Endothelial cell of umbilical vein (primary cell): ENCODE data around the gene PLEKHA8. TPM values are rescaled to one million over a fixed set of nuclear protein-coding genes. Genes with fewer than 3 reads are reported as not detected.

Experiments
- BruUV-seq: library from RNA; stranded (reverse); fragments of 400-500 nt; replicated peaks from 2 replicates; lab custom pipeline; 2021; lab: Mats Ljungman, UMichigan
- CTCF ChIA-PET: fragments of 300-600, 350-600 bp; sonication (Branson Sonifier 250); formaldehyde crosslinking; loops from one replicate; lab custom pipeline; 2021; ENCODE audit warnings: antibody characterized with exemption, inconsistent platforms; lab: Charles Lee
- POLR2A ChIA-PET: fragments of 300-600, 350-600 bp; sonication (Branson Sonifier 250); formaldehyde crosslinking; loops from one replicate; lab custom pipeline; 2021; ENCODE audit warnings: antibody characterized with exemption, inconsistent platforms; lab: Charles Lee
- DNase-seq: peaks from one replicate; pipeline ENCODE4 v3.0.0-alpha.2; 2011; ENCODE audit warnings: low read depth, low spot score
- FAIRE-seq: peaks from 2 replicates; lab custom pipeline; 2011; peaks lifted over from hg19 to GRCh38; lab: Jason Lieb, UNC
- H2AFZ ChIP-seq: 2 replicates; pipeline ENCODE4 v1.6.0; 2012; ENCODE audit warnings: low read depth, low read length, control low read depth, inconsistent platforms
- H3K27ac ChIP-seq: 2 replicates; pipeline ENCODE4 v1.5.1; 2011; ENCODE audit warnings: low read depth, mild to moderate bottlenecking, control low read depth, low read length, moderate library complexity; ENCODE audit not compliant: insufficient read depth
- H3K27me3 ChIP-seq, 2 experiments: 2 replicates each; pipeline versions ENCODE4 v1.6.0 to v1.6.1; 2011; ENCODE audit warnings: low read length in 2 of 2, mixed read lengths in 1 of 2; ENCODE audit not compliant: control insufficient read depth in 2 of 2, insufficient read depth in 2 of 2
- H3K36me3 ChIP-seq, 2 experiments: 2 replicates in 1 of 2; 3 replicates in 1 of 2; pipeline ENCODE4 v1.5.1; 2011; ENCODE audit warnings: low read length in 2 of 2, mild to moderate bottlenecking in 1 of 2, moderate library complexity in 1 of 2; ENCODE audit not compliant: control insufficient read depth in 2 of 2, insufficient read depth in 2 of 2; ENCODE audit errors: extremely low read depth in 1 of 2
- H3K4me1 ChIP-seq: 3 replicates; pipeline ENCODE4 v1.5.1; 2011; ENCODE audit warnings: mild to moderate bottlenecking, low read length; ENCODE audit not compliant: control insufficient read depth, insufficient read depth; ENCODE audit errors: extremely low read depth
- H3K4me2 ChIP-seq: 2 replicates; pipeline ENCODE4 v1.6.1; 2011; ENCODE audit warnings: low read length, control low read depth, mixed read lengths; ENCODE audit not compliant: insufficient read depth
- H3K4me3 ChIP-seq, 3 experiments: fragments of 200-600 bp in 1 of 3; sonication (generic), shearing (Covaris generic) in 1 of 3; replicated peaks in 1 of 3; 2 replicates each; pipeline ENCODE4 v1.5.1; 2011 to 2016; ENCODE audit warnings: control low read depth in 3 of 3, low read length in 3 of 3, mild to moderate bottlenecking in 2 of 3, inconsistent platforms in 1 of 3, low read depth in 1 of 3, moderate library complexity in 1 of 3; ENCODE audit not compliant: insufficient read depth in 1 of 3
- H3K79me2 ChIP-seq: 2 replicates; pipeline ENCODE4 v1.6.0; 2012; ENCODE audit warnings: low read length, inconsistent platforms; ENCODE audit not compliant: control insufficient read depth, insufficient read depth
- H3K9ac ChIP-seq: replicated peaks from 2 replicates; pipeline ENCODE3; 2011; ENCODE audit warnings: low read length, control low read depth; ENCODE audit not compliant: insufficient read depth; ENCODE audit errors: extremely low read depth
- H3K9me1 ChIP-seq: replicated peaks from 3 replicates; pipeline ENCODE4 v1.6.0; 2011; ENCODE audit warnings: mild to moderate bottlenecking, low read length; ENCODE audit not compliant: control insufficient read depth, insufficient read depth; ENCODE audit errors: extremely low read depth
- H3K9me3 ChIP-seq: replicated peaks from 2 replicates; pipeline ENCODE4 v1.5.1; 2012; ENCODE audit warnings: low read length, inconsistent platforms; ENCODE audit not compliant: control insufficient read depth, insufficient read depth
- H4K20me1 ChIP-seq: replicated peaks from 2 replicates; pipeline ENCODE3; 2011; ENCODE audit warnings: mild to moderate bottlenecking, low read length; ENCODE audit not compliant: control insufficient read depth, insufficient read depth; ENCODE audit errors: extremely low read depth
- GATA2 ChIP-seq: IDR thresholded peaks from 2 replicates; pipeline ENCODE4 v1.7.0; 2011; ENCODE audit warnings: low read depth, mild to moderate bottlenecking, moderate library complexity, mixed read lengths, low read length; ENCODE audit not compliant: insufficient read length, insufficient read depth
- MYC ChIP-seq: IDR thresholded peaks from one replicate; pipeline ENCODE4 v1.6.1; 2011; ENCODE audit warnings: mild to moderate bottlenecking, low read depth, low read length
- dilution Hi-C: fragments of 300-500 bp; cut with MboI; formaldehyde crosslinking; loops from one replicate; pipeline ENCODE4 v1.15.0; 2019; ENCODE audit warnings: low sequenced_read_pairs; ENCODE audit not compliant: extremely low pct_ligation_motif_present
- intact Hi-C: fragments of 100-400 bp; cut with micrococcal nuclease; formaldehyde crosslinking; loops from one replicate; pipeline ENCODE4 v1.10.0; 2022
- polyA plus RNA-seq, 4 experiments: library from polyadenylated mRNA; depleted of rRNA in 3 of 4; stranded (reverse) in 3 of 4; unstranded in 1 of 4; fragments of >200 nt; gene quantifications; 2 replicates each; pipeline versions ENCODE4 v1.2.1 to v1.2.3, GENCODE V29; 2011 to 2012; ENCODE audit warnings: missing spikeins in 1 of 4
- total RNA-seq: library from RNA; stranded (reverse); gene quantifications from 2 replicates; pipeline ENCODE4 v1.2.3, GENCODE V29; 2021
- TF ChIP-seq, protein P1 (sequence below), 2 donors: IDR thresholded peaks; 1 replicate in 1 of 2; 2 replicates in 1 of 2; pipeline ENCODE4 v1.5.1; 2011; ENCODE audit warnings: low read length in 2 of 2, mild to moderate bottlenecking in 2 of 2, moderate library complexity in 2 of 2, control low read depth in 1 of 2, inconsistent platforms in 1 of 2, low read depth in 1 of 2; ENCODE audit not compliant: insufficient read depth in 1 of 2; ENCODE audit errors: extremely low read depth in 1 of 2

PLEKHA8 gene
- total and polyA plus RNA-seq, 2 donors (not counting 3 experiments of a cell fraction or from before 2014, with no cell fraction given) = 4.5 to 19.8 TPM

- Histone ChIP-seq H3K27ac (peak overlapping the region; percentile 71), H3K9me1 (no peaks in the 10 kb centered on the region), H4K20me1 (no peaks in the 10 kb centered on the region), H3K4me3 (no peak overlapping the region), H3K4me1 (peaks cover 31% of the 10 kb centered on the region), H3K9ac (no peak overlapping the region), H3K9me3 (no peaks in the 10 kb centered on the region), H3K79me2 (no peaks in the 10 kb centered on the region), H2AFZ (peak overlapping the region; percentile 91), H3K4me2 (peak overlapping the region; percentile 84), H3K36me3 (no peaks in the 10 kb centered on the region), H3K27me3 (no peaks in the 10 kb centered on the region)
- dilution Hi-C loops (no loop called here), intact Hi-C loops (loop anchor here (5.0 kb wide), 1 partner anchor 305 kb away; no protein-coding TSS in a partner anchor)
- ChIA-PET CTCF (interaction anchor here (1.0 to 3.0 kb wide), 11 partner anchors 9 to 401 kb away, joined by 3 to 46 read pairs (median 4); no protein-coding TSS in a partner anchor), POLR2A (no interaction called here)
- TF ChIP-seq GATA2 (no peak), MYC (no peak)
- TF ChIP-seq, protein P1, sequence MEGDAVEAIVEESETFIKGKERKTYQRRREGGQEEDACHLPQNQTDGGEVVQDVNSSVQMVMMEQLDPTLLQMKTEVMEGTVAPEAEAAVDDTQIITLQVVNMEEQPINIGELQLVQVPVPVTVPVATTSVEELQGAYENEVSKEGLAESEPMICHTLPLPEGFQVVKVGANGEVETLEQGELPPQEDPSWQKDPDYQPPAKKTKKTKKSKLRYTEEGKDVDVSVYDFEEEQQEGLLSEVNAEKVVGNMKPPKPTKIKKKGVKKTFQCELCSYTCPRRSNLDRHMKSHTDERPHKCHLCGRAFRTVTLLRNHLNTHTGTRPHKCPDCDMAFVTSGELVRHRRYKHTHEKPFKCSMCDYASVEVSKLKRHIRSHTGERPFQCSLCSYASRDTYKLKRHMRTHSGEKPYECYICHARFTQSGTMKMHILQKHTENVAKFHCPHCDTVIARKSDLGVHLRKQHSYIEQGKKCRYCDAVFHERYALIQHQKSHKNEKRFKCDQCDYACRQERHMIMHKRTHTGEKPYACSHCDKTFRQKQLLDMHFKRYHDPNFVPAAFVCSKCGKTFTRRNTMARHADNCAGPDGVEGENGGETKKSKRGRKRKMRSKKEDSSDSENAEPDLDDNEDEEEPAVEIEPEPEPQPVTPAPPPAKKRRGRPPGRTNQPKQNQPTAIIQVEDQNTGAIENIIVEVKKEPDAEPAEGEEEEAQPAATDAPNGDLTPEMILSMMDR (IDR thresholded peaks at IDR 0.05; ENCODE audit: extremely low read depth in 1 of 2, insufficient read depth in 1 of 2, low read depth in 1 of 2, low read length in 2 of 2) = no peak
- DNase-seq = peak; percentile 65
- BruUV-seq = no TSS peak
- peak; percentile 69 for FAIRE-seq
Measured at GRCh38 chr7:30162622-30163124, 134.5 kb downstream of the PLEKHA8 start.
